GM21529 (cell line): ENCODE measurements around the gene CAND2.

ENCODE experiments used
- ATAC-seq: cut with Tn5 transposase; IDR thresholded peaks from one replicate; pipeline ENCODE4 v1.9.1; 2021; ENCODE audit not compliant: unreplicated experiment

Gene CAND2

DNA sequence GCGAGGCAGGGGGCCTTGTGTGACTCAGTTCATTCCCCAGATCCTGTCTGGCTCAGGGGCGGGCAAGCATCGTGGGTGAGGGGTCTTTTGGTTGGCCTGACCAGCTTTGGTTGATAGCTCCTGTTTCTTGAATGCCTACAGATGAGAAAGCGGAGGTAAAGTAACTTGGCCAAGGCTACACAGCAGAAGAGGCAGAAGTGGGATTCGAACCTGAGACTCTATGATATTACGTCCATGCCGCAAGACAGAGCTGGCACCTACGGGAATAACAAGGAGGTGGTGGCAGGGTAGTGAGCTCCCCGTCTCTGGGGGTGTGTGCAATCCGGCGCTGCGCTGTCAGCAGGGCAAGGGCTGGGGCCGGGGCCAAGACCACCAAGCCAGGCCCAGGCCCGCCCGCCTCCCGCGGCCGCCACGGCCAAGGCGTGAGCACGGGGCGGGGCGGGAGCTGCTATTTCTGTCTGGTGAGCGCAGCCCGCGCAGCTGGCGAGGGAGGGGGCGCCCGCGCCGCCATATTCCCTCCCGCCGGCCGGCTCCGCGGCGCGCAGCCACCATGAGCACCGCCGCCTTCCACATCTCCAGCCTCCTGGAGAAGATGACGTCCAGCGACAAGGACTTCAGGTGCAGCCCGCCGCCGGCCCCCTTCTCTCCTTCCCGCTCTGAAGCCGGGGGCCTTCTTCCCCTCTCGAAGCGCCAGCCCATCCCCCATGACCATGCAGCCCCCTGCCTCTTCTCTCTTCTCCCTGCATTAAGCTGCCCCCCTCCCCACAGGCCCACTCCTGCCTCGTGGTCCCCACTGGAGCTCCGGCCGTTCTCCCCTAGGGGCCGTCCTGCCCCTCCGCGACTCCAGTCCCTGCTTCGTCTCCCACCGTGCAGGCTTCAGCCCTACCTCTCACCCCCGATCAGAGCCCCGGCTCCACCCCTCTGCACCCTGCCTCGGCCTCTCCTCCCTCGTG is at the start of gene CAND2:
Gene CAND2, plus strand, starts transcription at position 510 of the 953 bp plus-strand sequence. Its CDS starts 41 bp downstream, at position 551.
- peak; percentile 55 for ATAC-seq

DNA sequence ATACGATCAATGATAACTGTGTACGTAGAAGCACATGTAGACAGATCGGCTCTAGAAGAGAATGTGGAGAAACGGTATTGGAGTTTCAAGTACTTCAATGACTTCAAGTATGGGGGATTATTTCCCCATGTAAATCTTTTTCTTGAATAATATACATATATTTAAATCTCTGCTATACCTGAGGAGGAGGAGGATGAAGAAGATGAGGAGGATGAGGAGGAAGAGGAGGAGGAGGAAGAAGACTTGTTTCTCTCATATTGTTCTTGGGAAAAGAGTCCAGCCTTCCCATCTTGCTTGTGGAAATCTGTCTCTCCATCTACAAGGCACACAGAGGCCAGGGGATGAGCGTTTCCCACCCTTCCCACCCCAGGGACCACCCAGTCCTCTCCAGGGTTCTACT is 48.0 kb upstream of the CAND2 start:
- ATAC-seq: no peak

DNA sequence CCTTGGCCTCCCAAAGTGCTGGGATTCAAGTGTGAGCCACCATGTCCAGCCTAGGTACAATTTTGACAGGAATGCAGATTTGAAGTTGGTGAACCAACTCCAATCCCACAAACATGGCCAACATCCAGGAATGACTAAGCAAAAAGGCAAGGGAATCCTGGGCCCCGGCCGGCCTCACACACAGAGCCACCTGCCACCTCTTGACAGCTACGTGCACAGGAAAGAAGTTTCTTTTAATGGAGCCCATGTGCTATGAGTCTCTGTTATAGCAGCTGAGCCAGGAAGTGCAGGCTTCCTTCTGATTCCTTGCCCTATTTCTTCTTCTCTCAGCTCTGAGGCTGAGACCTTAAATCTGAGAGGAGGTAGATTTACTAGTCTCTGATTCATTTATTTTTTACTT is 46.3 kb upstream of the CAND2 start:
- peak; percentile 26 for ATAC-seq

DNA sequence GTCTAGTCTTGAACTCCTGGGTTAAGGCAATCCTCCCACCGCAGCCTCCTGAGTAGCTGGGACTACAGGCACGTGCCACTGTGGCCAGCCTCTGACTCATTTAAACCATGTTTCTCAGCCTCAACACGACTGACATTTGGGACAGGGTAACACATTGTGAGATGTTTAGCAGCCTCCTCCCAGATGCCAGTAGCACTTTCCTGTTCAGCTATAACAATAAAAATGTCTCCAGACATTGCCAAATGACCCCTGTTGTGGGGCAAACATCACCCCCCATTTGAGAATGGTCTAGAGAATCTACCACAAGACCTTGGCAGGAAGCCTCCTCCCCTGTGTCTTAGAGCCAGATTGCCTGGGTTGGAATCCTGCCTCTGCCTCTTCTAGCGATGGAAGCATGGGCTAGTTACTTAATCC is 45.8 kb upstream of the CAND2 start:
- peak; percentile 63 for ATAC-seq

DNA sequence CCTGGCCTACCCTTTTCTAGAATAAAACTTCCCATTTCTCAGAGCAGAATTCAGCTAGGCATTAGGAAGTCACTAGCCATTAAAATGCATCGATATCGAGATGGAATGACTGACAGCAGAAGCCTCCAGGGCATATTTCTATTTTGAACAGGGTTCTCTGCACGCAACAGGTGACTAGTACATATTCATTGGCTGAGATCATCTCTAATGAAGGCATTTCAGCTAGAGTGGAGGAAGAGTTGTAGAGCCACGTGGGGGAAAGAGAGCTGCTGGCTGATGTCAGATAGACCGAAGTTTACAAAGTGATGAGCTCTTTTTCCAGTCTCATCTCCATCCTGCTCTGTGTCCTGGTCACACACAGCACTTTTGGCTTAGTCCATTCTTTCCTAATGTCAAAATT is 44.9 kb upstream of the CAND2 start:
- no peak for ATAC-seq

DNA sequence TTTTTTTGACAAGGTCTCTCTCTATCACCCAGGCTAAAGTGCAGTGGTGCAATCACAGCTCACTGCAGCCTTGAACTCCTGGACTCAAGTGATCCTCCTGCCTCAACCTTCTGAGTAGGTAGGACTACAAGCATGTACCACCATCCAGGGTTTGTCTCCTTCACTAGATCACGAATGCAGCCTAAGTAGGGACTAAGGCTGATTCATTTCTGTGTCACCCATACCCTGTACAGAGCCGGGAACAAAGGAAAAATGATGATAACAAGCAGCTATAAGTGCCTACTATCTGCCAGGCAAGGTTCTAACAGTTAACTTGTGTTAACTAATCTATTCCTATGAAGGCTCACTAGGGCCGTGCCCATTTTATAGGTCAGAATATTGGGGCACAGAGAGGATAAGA is 44.4 kb upstream of the CAND2 start:
- no peak for ATAC-seq

DNA sequence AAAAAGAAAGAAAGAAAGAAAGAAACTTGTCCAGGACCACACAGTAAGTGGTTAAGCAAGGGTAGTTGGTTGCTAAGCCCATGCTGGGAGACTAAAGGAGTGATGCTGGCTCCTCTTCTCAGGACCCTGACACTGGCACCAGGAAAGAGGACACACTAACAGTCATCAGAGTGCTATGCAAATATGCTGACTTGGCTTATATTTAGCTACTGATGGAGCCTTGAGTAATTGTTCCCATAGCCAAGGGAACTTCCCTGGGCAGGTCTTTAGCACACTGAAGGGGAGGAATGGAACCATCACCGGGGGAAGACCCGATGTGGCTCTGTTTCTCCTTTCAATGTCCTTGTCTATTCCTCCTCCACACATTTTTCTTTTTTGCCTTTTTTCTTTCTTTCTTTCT is 43.7 kb upstream of the CAND2 start:
- ATAC-seq: no peak

DNA sequence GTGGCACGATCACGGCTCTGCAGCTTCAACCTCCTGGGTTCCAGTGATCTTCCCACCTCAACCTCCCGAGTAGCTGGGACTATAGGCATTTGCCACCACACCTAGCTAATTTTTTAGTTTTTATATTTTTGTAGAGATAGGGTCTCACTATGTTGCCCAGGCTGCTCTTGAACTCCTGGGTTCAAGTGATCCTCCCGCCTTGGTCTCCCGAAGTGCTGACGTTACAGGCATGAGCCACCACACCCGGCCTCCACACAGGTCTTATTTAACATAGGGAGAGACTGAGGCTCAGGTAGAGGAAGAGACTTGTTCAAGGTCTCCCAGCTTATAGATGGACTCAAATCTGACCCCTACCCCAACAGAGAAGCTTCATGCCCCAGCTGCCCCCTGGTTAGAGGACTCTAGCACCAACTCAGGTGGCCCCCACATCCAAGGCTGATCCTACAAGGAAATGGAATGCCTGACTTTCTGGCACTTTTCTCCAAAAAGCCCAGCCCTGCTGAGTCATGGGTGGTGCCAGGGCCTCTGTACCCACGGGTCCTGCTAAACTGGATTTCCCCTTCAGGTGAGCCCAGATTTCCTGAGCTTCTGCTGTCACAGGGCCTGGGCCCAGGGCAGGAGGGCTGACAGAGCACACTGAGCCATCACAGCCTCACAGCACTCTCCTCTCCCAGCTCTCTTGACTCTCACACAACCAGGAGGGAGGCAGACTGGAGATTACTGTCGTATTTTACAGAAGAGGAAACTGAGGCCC is 43.0 kb upstream of the CAND2 start:
- ATAC-seq: no peak

DNA sequence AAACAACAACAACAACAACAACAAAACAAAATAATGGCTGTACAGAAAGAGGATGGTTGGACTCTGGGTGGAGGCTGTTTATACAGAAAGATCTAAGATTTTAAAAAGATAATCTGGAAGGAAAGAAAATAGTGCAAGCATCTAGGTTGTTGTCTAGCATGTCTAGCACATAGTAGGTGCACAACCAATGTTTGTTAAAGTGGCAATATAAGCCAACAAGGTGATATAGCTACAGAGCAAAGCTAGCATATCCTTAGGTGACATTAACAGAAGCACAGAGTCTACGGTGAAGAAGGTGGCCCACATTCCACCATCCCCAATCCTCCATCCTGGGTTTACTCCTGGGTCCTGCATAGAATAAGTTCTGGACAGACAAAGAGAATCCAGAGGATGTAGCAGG is 42.2 kb upstream of the CAND2 start:
- no peak for ATAC-seq

DNA sequence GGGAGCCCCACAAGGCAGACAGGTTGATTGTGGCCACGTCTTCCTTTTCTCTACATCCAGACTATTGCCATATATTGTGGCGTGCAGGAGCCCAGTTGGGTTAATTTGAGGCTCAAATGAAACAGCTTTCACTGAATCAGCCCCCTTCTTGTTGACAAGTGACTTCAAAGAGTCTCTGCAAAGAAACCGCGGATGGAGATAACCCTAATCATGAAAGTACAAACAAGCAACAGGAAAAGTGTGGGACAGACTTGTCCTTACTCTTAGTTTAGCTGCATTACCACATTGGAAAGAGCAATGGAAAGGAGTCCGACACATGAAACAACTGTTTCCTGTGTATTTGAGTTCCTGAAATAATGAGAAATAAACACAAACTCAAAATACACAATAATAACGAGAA is 40.7 kb upstream of the CAND2 start:
- no peak for ATAC-seq

DNA sequence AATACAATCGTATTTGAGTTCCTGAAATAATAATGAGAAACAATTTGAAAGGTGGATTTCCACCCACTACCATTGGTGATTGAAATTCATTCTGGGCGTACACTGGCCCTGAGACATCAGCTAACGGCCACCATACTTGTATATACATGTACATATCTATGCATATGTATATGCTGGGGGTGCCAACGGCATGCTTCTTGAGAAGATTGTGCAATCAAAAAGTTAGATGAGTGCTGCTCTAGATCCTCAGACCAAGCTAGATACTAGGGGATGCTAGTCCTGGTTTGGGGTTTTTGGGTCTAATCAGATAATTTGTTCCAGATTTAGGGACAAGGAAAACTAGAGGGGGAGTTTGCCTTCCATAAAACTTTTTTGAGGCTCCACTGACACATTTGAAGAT is 40.3 kb upstream of the CAND2 start:
- ATAC-seq: no peak

DNA sequence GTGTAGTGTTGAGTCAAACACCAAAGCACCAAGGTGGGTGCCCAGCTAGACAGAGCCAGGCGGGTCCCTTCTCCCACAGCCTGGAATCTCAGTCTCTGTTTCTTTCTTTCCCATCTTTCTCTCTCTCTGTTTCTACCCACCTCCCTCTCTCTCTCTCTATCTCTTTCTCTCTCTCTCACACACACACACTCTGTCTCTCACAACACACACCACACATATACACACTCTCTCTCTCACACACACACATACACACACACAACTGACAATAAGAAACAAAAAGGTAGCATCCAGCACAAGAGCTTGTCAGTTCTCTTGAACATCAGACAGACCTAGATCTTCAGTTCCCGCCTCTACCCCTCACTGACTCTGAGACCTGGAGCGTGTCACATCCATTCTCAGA is 39.8 kb upstream of the CAND2 start:
- ATAC-seq: no peak

DNA sequence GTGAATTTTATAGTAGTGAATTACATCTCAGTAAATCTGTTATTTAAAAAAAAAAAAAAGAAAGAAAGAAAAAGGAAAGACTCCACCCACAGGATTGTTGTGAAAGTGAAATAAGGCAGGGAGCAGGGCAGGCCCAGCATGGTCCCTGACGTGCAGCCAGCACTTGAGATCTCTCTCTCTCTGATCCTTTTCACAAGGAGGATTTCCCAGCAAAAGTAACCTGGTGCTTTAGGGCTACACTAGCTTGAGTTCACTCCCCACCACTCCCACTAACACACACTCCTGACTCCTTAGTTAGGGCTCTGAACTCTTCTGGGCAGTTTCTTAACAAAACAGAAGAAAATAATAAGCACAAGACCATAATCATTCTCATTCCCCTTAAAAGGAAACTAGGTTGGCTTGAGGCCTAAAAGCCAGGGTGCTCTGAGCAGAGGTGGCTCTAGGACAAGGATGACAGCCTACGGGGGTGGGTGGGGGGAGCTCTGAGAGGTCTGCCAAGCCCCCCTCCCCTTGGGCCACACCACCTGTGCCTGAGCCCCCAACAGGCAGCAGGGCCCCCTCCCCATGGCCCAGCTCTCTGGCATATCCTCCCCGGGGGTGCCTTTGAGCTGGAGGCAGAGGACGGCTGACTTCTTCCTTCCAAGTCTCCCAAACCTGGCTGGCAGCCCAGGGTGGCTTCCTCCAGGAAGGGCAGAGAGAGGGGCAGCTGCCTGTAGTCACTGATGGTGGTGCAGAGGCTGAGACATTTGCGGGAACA is 38.3 kb upstream of the CAND2 start:
- ATAC-seq: no peak

DNA sequence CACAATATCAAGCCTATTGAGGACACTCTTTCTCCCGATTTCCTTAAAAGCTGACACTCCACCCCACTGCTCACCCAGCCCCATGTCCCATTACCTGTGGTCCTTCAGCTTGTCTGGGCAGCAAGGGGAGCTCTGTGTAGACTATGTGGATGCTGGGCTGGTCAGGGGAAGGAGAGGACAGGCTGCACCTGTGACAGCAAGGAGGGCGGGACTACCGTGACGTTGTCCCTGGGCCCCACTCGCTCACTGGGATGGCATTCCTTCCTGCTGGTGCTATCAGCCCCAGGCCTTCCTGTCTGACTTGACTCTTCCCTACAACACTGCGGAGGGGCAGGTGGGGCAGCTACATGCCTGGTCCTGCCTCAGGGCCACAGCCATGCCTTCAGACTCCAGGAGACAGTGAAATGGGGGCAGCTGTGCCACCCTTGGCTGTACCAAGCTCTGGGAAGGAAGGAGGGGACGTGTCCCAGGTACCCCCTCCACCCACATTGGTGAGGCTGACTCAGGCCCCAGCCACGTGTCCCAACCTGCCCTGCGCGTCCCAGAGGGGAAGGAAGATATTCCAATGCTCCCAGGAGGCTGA is 37.3 kb upstream of the CAND2 start, which contains the start of gene TMEM40:
Gene TMEM40, minus strand, starts transcription at position 163 of the 583 bp plus-strand sequence. CDS start 9,427 bp downstream, outside the sequence.
- ATAC-seq: no peak

DNA sequence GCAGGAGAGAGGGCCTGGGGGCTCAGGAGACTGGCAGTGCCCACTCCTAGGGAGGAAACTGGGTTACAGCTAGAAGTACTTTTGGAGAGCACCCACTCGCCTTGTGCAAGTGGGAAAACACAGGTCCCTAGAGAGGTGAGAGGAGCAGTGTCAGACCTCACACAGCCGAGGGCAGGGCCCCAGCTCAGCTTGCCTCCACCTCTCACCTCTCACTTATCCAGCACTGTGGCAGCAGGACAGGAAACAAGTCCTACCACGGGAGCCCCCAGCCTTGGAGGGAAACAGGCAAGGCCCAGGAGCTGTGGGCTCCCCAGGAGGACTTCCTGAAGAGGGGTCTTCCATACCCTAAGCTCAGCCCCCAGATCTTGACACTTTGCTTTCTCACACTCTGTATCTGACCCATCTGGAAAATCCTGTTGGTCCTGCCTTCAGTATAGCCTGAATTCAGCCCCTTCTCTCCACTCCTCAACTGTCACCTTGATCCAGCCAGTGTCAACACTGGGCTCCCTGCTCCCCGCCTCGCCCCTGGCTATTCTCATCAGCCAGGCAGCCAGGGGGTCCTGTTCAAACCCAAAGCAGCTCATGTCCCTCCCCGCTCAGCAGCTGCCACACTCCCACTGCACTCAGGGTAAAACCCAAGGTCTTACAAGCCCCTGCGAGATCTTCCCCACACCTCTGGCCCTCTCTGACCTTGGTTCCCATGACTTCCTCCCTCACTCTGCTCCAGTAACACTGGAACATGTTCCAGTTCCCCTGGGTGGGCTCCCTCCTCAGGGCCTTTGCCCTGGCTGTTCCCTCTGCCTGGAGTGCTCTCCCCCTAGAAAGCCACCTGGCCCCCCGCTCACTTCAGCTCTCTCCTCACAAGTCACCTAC is 36.6 kb upstream of the CAND2 start:
- no peak for ATAC-seq

DNA sequence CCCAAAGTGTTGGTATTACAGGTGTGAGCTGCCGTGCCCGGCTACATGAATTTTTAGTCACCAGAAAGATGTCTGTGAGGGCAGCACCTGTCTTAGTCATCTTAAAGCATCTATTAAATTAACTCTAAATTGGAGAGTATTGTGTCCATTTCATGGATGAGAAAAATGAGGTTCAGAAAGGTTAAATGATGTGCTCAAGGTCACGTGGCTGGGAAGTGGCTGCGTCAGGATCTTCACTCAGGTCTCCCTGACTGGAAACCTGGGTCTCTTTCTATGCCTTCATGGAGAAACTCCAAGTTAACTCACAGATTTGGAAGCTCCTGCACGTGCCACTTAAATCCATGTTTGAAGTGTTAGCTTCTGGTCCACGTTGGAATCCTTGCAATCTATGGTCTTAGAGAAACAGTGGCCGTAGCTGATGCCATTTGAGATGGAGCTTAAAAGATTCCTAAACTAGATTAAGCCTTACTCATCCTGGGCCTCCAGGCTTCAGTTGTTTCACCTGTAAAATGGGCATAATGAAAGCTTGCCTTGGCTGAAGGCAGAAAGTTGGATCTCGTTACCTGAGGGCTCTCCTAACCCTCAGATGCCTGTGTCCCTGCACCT is 32.2 kb upstream of the CAND2 start:
- ATAC-seq: no peak

DNA sequence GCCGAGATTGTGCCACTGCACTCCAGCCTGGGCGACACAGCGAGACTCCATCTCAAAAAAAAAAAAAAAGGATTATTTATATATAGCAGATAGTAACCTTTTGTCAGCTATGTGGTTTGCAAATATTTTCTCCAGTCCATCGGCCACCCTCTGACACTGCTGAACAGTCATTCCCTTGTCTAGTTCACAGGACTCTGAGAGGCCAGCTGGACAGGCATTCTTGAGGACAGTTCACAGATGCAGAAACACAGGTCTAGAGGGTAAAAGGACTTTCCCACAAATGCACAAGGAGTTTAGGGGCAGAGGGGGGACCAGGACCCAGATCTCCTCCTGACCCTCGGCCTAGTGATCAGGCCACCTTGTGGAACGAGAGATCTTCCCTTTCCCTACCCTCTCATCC is 29.9 kb upstream of the CAND2 start:
- ATAC-seq: no peak

DNA sequence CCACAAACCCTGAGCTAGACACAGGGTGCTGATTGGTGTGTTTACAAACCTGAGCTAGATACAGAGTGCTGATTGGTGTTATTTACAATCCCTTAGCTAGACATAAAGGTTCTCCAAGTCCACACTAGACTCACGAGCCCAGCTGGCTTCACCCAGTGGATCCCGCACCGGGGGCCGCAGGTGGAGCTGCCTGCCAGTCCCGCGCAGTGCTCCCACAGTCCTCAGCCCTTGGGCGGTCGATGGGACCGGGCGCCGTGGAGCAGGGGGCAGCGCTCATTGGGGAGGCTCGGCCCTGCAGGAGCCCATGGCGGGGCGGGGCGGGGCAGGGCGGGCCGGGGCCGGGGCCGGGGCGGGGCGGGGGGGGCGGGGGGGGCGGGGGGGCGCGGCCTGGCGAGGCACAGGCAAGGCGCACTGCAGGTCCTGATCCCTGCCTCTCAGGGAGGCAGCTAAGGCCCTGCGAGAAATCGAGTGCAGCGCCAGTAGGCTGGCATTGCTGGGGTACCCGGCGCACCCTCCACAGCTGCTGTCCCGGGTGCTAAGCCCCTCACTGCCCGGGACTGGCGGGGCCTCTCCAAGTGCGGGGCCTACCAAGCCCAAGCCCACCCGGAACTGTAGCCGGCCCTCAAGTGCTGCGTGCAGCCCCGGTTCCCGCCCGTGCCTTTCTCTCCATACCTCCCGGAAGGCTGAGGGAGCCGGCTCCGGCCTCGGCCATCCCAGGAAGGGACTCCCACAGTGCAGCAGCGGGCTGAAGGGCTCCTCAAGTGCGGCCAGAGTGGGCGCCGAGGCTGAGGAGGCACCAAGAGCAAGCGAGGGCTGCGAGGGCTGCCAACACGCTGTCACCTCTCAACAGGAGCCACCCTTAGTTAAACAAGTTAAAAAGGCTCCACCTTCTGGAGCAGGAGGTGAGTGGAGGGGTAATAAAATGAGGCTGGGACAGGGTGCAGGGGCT is 27.6 kb upstream of the CAND2 start:
- ATAC-seq: no peak
